Rectal smooth muscle tissue (tissue), 1 donor: ENCODE results near the gene CSAD.

Source experiments
- H3K27ac ChIP-seq: one replicate; pipeline ENCODE4 v1.7.0; 2013; ENCODE audit warnings: low read depth, low read length, inconsistent platforms
- H3K27me3 ChIP-seq: one replicate; pipeline ENCODE4 v1.7.0; 2013; ENCODE audit warnings: low read length; ENCODE audit not compliant: control insufficient read depth, insufficient read depth
- H3K36me3 ChIP-seq: one replicate; pipeline ENCODE4 v1.7.0; 2013; ENCODE audit warnings: low read length; ENCODE audit not compliant: control insufficient read depth, insufficient read depth
- H3K4me1 ChIP-seq: one replicate; pipeline ENCODE4 v1.7.0; 2013; ENCODE audit warnings: low read length; ENCODE audit not compliant: control insufficient read depth, insufficient read depth
- H3K4me3 ChIP-seq: one replicate; pipeline ENCODE4 v1.7.0; 2013; ENCODE audit warnings: low read length
- H3K9ac ChIP-seq: one replicate; pipeline ENCODE4 v1.7.0; 2013; ENCODE audit warnings: low read length

CSAD gene

DNA sequence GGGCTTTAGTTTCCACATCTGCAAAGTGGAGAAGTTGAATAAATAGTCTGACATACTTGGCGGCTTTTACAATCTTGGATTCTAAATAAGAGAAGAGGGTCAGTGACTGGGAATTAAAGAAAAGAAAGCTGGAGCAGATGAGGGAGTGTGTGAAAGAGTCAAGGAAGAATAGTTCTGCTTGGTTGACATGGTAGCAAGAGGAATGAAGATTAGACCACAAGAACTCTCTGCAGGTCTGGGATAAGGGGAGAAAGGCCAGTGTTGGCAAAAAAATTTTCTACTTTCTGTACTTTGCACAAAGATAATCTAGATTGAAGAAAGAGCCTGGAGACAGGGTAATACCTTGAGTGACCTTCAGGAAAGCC is 20.4 kb upstream of the CSAD start:
- H3K36me3 ChIP-seq: no peaks in the 10 kb centered on the region
- H3K27ac ChIP-seq: no peak overlapping the region
- H3K4me1 ChIP-seq: no peaks in the 10 kb centered on the region
- no peak overlapping the region for H3K4me3 ChIP-seq
- H3K27me3 ChIP-seq: no peaks in the 10 kb centered on the region
- H3K9ac ChIP-seq: no peak overlapping the region

DNA sequence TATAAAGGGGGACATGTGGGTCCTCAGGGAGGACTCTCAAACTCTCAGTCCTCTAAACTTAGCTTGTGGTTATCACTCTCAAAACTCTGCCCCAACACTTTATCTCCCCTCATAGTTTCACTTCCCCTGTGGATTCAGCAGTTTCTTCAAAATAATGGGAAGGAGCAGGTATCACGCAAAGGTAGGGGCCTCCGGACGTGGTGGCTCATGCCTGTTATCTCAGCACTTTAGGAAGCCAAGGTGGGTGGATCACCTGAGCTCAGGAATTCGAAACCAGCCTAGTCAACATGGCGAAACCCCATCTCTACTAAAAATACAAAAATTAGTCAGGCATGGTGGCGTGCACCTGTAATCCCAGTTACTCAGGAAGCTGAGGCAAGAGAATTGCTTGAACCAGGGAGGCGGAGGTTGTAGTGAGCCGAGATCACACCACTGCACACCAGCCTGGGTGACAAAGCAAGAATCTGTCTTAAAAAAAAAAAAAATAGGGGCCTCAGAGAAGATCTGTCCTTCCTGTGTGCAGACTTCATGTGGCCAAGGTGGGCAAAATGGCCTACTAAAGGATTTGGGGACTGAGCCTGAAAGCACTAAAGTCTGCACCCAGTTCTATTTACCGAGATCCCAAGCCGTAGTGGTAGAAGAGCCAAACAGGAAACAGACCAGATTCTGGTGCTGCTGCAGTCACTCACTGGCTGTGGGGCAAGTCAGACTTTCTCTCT is 19.9 kb upstream of the CSAD start:
- Histone ChIP-seq H3K4me1 (no peaks in the 10 kb centered on the region), H3K9ac (no peak overlapping the region), H3K36me3 (no peaks in the 10 kb centered on the region), H3K27ac (no peak overlapping the region), H3K27me3 (no peaks in the 10 kb centered on the region), H3K4me3 (no peak overlapping the region)

DNA sequence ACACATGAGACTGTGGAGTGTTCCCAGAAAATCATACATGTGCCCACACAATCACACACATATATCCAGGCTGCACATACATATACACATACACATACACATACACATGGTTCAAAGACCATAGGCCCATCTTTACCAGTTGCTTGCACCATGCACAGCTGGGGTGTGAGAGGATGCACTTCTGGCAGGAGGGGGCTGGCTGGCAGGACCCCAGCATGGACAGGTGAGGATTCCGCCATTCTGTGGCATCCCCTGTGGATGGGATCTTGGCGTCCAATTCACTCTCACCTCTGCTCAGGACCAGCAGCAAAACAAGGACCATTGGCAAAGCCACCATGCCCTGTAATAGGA is 19.4 kb upstream of the CSAD start:
- H3K4me3 ChIP-seq: no peak overlapping the region
- H3K27me3 ChIP-seq: no peaks in the 10 kb centered on the region
- no peak overlapping the region for H3K27ac ChIP-seq
- H3K4me1 ChIP-seq: no peaks in the 10 kb centered on the region
- H3K36me3 ChIP-seq: no peaks in the 10 kb centered on the region
- no peak overlapping the region for H3K9ac ChIP-seq

GRCh38 chr12:53199700-53200099 is 19.0 kb upstream of the CSAD start:
- no peak overlapping the region for H3K27ac ChIP-seq
- no peaks in the 10 kb centered on the region for H3K36me3 ChIP-seq
- no peaks in the 10 kb centered on the region for H3K27me3 ChIP-seq
- H3K4me3 ChIP-seq: no peak overlapping the region
- H3K4me1 ChIP-seq: no peaks in the 10 kb centered on the region
- no peak overlapping the region for H3K9ac ChIP-seq

DNA sequence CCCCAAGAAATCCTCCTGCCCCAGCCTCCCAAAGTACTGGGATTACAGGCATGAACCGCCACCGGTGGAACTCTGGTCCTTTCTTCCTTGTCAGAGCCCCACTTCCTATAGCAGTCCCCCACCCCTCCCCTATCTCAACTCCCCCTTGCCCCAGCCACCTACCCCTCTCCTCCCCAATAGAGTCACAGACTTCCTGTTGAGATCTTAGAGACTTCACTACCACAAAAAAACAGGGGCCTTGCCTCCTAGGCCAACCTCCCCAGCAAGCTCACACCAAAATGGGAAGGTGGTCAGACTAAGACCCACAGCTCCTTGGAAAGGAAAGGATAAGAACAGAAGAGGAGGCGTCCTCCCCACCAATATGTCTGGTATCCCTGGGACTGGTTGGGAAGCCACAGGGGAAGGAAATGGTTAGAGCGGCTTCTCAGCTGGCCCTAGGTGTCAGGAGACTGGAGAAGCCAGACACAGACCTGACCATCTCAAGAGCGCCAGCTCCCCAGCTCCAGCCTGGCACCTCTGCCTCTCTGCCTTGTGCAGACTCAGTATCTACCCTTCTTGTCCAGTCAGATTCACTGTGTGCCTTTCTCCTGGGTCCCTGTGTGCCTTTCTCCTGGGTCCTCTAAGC is 17.9 kb upstream of the CSAD start:
- H3K27ac ChIP-seq: no peak overlapping the region

GRCh38 chr12:53197011-53197640 is 16.4 kb upstream of the CSAD start:
- H3K27me3 ChIP-seq: no peaks in the 10 kb centered on the region
- H3K27ac ChIP-seq: no peak overlapping the region
- no peaks in the 10 kb centered on the region for H3K4me1 ChIP-seq
- H3K9ac ChIP-seq: no peak overlapping the region
- H3K36me3 ChIP-seq: no peaks in the 10 kb centered on the region
- no peak overlapping the region for H3K4me3 ChIP-seq

More for the DNA sequence above, 17.9 kb upstream of the CSAD start:
- H3K36me3 ChIP-seq: no peaks in the 10 kb centered on the region
- no peaks in the 10 kb centered on the region for H3K27me3 ChIP-seq
- H3K4me1 ChIP-seq: no peaks in the 10 kb centered on the region
- H3K4me3 ChIP-seq: no peak overlapping the region
- no peak overlapping the region for H3K9ac ChIP-seq

- no peaks in the 10 kb centered on the region for H3K4me1 ChIP-seq
- H3K27me3 ChIP-seq: no peaks in the 10 kb centered on the region
- no peaks in the 10 kb centered on the region for H3K36me3 ChIP-seq
- no peak overlapping the region for H3K9ac ChIP-seq
- H3K27ac ChIP-seq: no peak overlapping the region
- H3K4me3 ChIP-seq: no peak overlapping the region
Measured at GRCh38 chr12:53196486-53196885, 15.8 kb upstream of the CSAD start.

GRCh38 chr12:53195516-53196420 is 15.0 kb upstream of the CSAD start:
- Histone ChIP-seq H3K27ac (no peak overlapping the region), H3K27me3 (no peaks in the 10 kb centered on the region), H3K4me3 (no peak overlapping the region), H3K36me3 (no peaks in the 10 kb centered on the region), H3K4me1 (no peaks in the 10 kb centered on the region), H3K9ac (no peak overlapping the region)

- Histone ChIP-seq H3K9ac (no peak overlapping the region), H3K36me3 (no peaks in the 10 kb centered on the region), H3K27ac (no peak overlapping the region), H3K4me1 (no peaks in the 10 kb centered on the region), H3K27me3 (no peaks in the 10 kb centered on the region), H3K4me3 (no peak overlapping the region)
Measured at GRCh38 chr12:53194973-53195372, 14.2 kb upstream of the CSAD start.

DNA sequence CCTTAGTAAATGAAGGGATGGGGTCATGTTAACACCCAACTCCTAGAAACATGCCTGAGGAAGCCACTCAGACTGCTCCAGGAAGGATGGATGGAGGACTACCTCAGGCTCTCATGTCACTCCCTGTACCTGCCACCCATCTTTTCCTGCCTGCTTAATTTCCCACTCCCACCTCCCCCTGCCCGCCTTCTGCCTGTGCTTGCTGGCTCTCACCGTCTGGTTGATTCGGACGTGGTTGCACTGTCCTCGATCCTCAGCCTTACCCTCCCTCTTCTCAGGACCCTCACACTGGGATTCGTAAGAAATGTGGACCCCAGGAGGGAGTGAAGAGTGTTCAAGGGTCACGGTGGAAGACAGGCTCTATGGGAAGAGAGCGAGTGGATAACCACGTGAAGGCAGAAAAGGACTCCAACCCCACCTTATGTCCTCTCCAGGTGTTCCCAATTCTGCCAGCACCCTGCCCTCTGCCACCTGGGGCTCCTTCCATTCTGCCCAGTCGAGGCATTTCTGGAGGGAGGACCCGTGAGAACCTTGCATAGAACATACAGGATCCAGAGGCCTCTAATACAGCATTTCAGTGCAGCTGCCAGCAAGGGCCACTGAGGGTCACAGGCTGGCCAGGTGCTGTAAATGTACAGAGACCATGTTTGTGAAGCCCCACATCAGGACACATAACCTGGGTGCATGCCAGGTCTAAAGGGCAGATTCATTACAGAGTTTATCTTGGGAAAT is 13.4 kb upstream of the CSAD start:
- no peak overlapping the region for H3K27ac ChIP-seq
- no peak overlapping the region for H3K4me3 ChIP-seq
- H3K4me1 ChIP-seq: no peaks in the 10 kb centered on the region
- H3K36me3 ChIP-seq: no peaks in the 10 kb centered on the region
- H3K27me3 ChIP-seq: no peaks in the 10 kb centered on the region
- H3K9ac ChIP-seq: no peak overlapping the region

GRCh38 chr12:53193040-53193439 is 12.3 kb upstream of the CSAD start:
- H3K9ac ChIP-seq: no peak overlapping the region
- no peaks in the 10 kb centered on the region for H3K27me3 ChIP-seq
- H3K36me3 ChIP-seq: peaks cover 4% of the 10 kb centered on the region

GRCh38 chr12:53192531-53193021 is 11.9 kb upstream of the CSAD start:
- Histone ChIP-seq H3K36me3 (peaks cover 4% of the 10 kb centered on the region), H3K9ac (no peak overlapping the region), H3K4me3 (no peak overlapping the region), H3K4me1 (no peaks in the 10 kb centered on the region), H3K27ac (no peak overlapping the region), H3K27me3 (no peaks in the 10 kb centered on the region)

More at GRCh38 chr12:53193040-53193439, 12.3 kb upstream of the CSAD start:
- Histone ChIP-seq H3K27ac (no peak overlapping the region), H3K4me1 (no peaks in the 10 kb centered on the region), H3K4me3 (no peak overlapping the region)
